Thyroid gland (tissue), 4 donors: ENCODE measurements around the gene ZBTB37. TPM values are rescaled to one million over a fixed set of nuclear protein-coding genes. Genes with fewer than 3 reads are reported as not detected.

ENCODE experiments used
- DNase-seq, 2 donors: peaks; one replicate each; pipeline ENCODE4 v3.0.0-alpha.2; 2019
- H3K27ac ChIP-seq, 3 donors: fragments of 200-600 bp; sonication (generic); 1 replicate in 2 of 3; 2 replicates in 1 of 3; pipeline ENCODE4 v1.5.1; 2016 to 2019; ENCODE audit warnings: mild to moderate bottlenecking in 1 of 3, moderate library complexity in 1 of 3
- H3K27me3 ChIP-seq: fragments of 200-600 bp; sonication (generic); one replicate; pipeline ENCODE4 v1.5.1; 2019
- H3K36me3 ChIP-seq, 2 donors: fragments of 200-600 bp; sonication (generic); one replicate each; pipeline ENCODE4 v1.5.1; 2016 to 2019
- H3K4me1 ChIP-seq, 2 donors: fragments of 200-600 bp; sonication (generic); one replicate each; pipeline ENCODE4 v1.5.1; 2017 to 2019
- H3K4me3 ChIP-seq, 3 donors: fragments of 200-600 bp; sonication (generic); replicated peaks in 1 of 3; 1 replicate in 2 of 3; 2 replicates in 1 of 3; pipeline ENCODE4 v1.5.1; 2016; ENCODE audit warnings: mild to moderate bottlenecking in 1 of 3
- H3K9me3 ChIP-seq: fragments of 200-600 bp; sonication (generic); one replicate; pipeline ENCODE4 v1.5.1; 2017
- POLR2A ChIP-seq, 2 donors: fragments of 450-650 bp; IDR thresholded peaks; one replicate each; pipeline ENCODE4 v1.6.1; 2017; ENCODE audit warnings: antibody characterized with exemption in 2 of 2, mild to moderate bottlenecking in 2 of 2, moderate library complexity in 1 of 2
- WGBS, 2 donors: methylation state at CpG; one replicate each; pipeline ENCODE4 v1.1.5; 2017; 5-methylcytosine and 5-hydroxymethylcytosine counted together
- intact Hi-C: fragments of 100-400 bp; cut with DNase I; formaldehyde crosslinking; loops from one replicate; pipeline ENCODE4 v1.15.1; 2023
- total RNA-seq, 4 donors: library from RNA; depleted of rRNA; stranded (reverse); fragments of >200 nt; gene quantifications; one replicate each; pipeline ENCODE4 v1.2.3, GENCODE V29; 2016
- TF ChIP-seq, protein P1 (sequence below), 6 experiments: fragments of 200-600 bp in 3 of 6; fragments of 450-650 bp in 3 of 6; sonication (generic) in 3 of 6; IDR thresholded peaks; one replicate each; pipeline ENCODE4 v1.5.1; 2016 to 2019; ENCODE audit warnings: antibody characterized with exemption in 6 of 6, mild to moderate bottlenecking in 2 of 6, inconsistent platforms in 1 of 6, moderate library complexity in 1 of 6

ZBTB37 gene
- total RNA-seq, 4 donors from 2014 or later = 14.6 to 24.4 (median 17.3) TPM

- WGBS, 2 donors = 82 to 87% methylated on average over 8 of the region's 8 CpGs
- peaks cover 35% of the 10 kb centered on the region in 2 donors for H3K36me3 ChIP-seq
These were observed 5.4 kb upstream of the ZBTB37 start for GRCh38 chr1:173862769-173863223.

GRCh38 chr1:173863224-173864161, 4.7 kb upstream of the ZBTB37 start:
- H3K4me3 ChIP-seq = no peak overlapping the region
- intact Hi-C loops = no loop called here
- TF ChIP-seq, protein P1, sequence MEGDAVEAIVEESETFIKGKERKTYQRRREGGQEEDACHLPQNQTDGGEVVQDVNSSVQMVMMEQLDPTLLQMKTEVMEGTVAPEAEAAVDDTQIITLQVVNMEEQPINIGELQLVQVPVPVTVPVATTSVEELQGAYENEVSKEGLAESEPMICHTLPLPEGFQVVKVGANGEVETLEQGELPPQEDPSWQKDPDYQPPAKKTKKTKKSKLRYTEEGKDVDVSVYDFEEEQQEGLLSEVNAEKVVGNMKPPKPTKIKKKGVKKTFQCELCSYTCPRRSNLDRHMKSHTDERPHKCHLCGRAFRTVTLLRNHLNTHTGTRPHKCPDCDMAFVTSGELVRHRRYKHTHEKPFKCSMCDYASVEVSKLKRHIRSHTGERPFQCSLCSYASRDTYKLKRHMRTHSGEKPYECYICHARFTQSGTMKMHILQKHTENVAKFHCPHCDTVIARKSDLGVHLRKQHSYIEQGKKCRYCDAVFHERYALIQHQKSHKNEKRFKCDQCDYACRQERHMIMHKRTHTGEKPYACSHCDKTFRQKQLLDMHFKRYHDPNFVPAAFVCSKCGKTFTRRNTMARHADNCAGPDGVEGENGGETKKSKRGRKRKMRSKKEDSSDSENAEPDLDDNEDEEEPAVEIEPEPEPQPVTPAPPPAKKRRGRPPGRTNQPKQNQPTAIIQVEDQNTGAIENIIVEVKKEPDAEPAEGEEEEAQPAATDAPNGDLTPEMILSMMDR (IDR thresholded peaks at IDR 0.05) = no peak
- TF ChIP-seq POLR2A (IDR thresholded peaks at IDR 0.05) = no peak
- peaks cover 12 to 14% of the 10 kb centered on the region in 2 donors for H3K4me1 ChIP-seq
- no peaks in the 10 kb centered on the region for H3K27me3 ChIP-seq
- no peaks in the 10 kb centered on the region for H3K9me3 ChIP-seq
- H3K36me3 ChIP-seq = peaks cover 28 to 31% of the 10 kb centered on the region in 2 donors
- no peak overlapping the region for H3K27ac ChIP-seq
- no peak for DNase-seq

More at GRCh38 chr1:173862769-173863223, 5.4 kb upstream of the ZBTB37 start:
- TF ChIP-seq, protein P1 (IDR thresholded peaks at IDR 0.05) = no peak
- no peak for TF ChIP-seq POLR2A (IDR thresholded peaks at IDR 0.05)
- H3K9me3 ChIP-seq = no peaks in the 10 kb centered on the region
- no peaks in the 10 kb centered on the region for H3K27me3 ChIP-seq
- H3K4me3 ChIP-seq = no peak overlapping the region
- intact Hi-C loops = no loop called here
- no peak for DNase-seq
- peaks cover 12 to 14% of the 10 kb centered on the region in 2 donors for H3K4me1 ChIP-seq
- no peak overlapping the region for H3K27ac ChIP-seq

- intact Hi-C loops = no loop called here
- no peak overlapping the region for H3K27ac ChIP-seq
- no peak for DNase-seq
- H3K4me1 ChIP-seq = peaks cover 16% of the 10 kb centered on the region in 2 donors
- H3K36me3 ChIP-seq = peaks cover 23 to 28% of the 10 kb centered on the region in 2 donors
- no peaks in the 10 kb centered on the region for H3K27me3 ChIP-seq
- WGBS, 2 donors = 91 to 94% methylated on average over 5 of the region's 5 CpGs
- no peak for TF ChIP-seq POLR2A (IDR thresholded peaks at IDR 0.05)
- TF ChIP-seq, protein P1 (IDR thresholded peaks at IDR 0.05) = no peak
- H3K9me3 ChIP-seq = no peaks in the 10 kb centered on the region
- no peak overlapping the region for H3K4me3 ChIP-seq
These were observed 3.9 kb upstream of the ZBTB37 start for GRCh38 chr1:173864179-173864867.

- Histone ChIP-seq H3K4me1 (peaks cover 18 to 20% of the 10 kb centered on the region in 2 donors), H3K9me3 (no peaks in the 10 kb centered on the region), H3K27me3 (no peaks in the 10 kb centered on the region), H3K4me3 (no peak overlapping the region), H3K27ac (no peak overlapping the region), H3K36me3 (peaks cover 23 to 28% of the 10 kb centered on the region in 2 donors)
- intact Hi-C loops = loop anchor here (5.0 kb wide), 1 partner anchor 38 kb away; no protein-coding TSS in a partner anchor
- TF ChIP-seq POLR2A (IDR thresholded peaks at IDR 0.05) = no peak
- TF ChIP-seq, protein P1 (IDR thresholded peaks at IDR 0.05) = no peak
- no peak for DNase-seq
- whole genome bisulfite sequencing, 2 donors = 57 to 63% methylated on average over 4 of the region's 4 CpGs
These were observed 2.6 kb upstream of the ZBTB37 start for GRCh38 chr1:173865468-173866164.
